Activated CD8-positive, alpha-beta memory T cell treated with anti-CD3 and anti-CD28 coated beads, Interleukin-2, amount 10 ng/mL, durations not matched to agents 7 days and 5 days (primary cell): ENCODE data around the gene RAB25. TPM values are rescaled to one million over a fixed set of nuclear protein-coding genes. Genes with fewer than 3 reads are reported as not detected.

Experiments used
- ATAC-seq: fragments of 150-1000 bp; cut with Tn5 transposase; one replicate; pipeline ENCODE4 v1.10.0; 2021; ENCODE audit warnings: moderate library complexity
- CTCF ChIA-PET: fragments of 350-600 bp; sonication (Branson Sonifier 250); formaldehyde crosslinking; loops from one replicate; lab custom pipeline; 2021; ENCODE audit warnings: antibody characterized with exemption; lab: Charles Lee
- DNase-seq: peaks from one replicate; pipeline ENCODE4 v3.0.0-alpha.2; 2020
- H3K27ac Mint-ChIP-seq: one replicate; pipeline ENCODE4 v1.8.0; 2021; ENCODE audit warnings: mild to moderate bottlenecking, mixed read lengths
- H3K27me3 Mint-ChIP-seq: one replicate; pipeline ENCODE4 v1.8.0; 2021; ENCODE audit warnings: mixed read lengths
- H3K36me3 Mint-ChIP-seq: one replicate; pipeline ENCODE4 v1.8.0; 2021; ENCODE audit warnings: mild to moderate bottlenecking, mixed read lengths
- H3K4me1 Mint-ChIP-seq: one replicate; pipeline ENCODE4 v1.8.0; 2021; ENCODE audit warnings: mixed read lengths
- H3K4me3 Mint-ChIP-seq: one replicate; pipeline ENCODE4 v1.8.0; 2021; ENCODE audit warnings: mild to moderate bottlenecking, moderate library complexity, mixed read lengths
- H3K9me3 Mint-ChIP-seq: one replicate; pipeline ENCODE4 v1.8.0; 2022; ENCODE audit warnings: low read depth, mixed read lengths
- total RNA-seq, 2 experiments: library from RNA; stranded (reverse); gene quantifications; one replicate each; pipeline ENCODE4 v1.2.3, GENCODE V29; 2021

Gene RAB25
- total RNA-seq, 2 experiments from 2014 or later, result not detected

DNA sequence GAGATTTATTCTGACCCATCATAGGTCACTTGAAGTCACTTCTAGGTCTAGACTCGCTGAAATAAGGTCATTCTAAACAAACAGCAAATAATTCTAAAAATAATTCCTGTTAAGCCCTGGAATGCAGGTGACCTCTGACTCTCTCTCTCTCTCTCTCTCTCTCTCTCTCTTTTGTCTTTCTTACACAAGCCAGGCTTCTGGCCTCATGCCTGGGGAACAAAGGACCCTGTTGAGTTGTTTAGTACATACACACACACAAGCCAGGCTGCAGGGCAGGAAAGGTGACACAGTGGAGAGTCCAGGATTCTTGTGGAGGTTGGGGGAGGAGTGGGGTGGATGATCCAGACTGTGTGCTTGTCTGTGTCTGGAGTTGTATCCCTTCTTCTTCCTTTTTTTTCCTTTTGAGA, 25.3 kb downstream of the RAB25 start:
- Mint-ChIP-seq H3K4me1 (peaks cover 8% of the 10 kb centered on the region), H3K4me3 (no peak overlapping the region), H3K9me3 (no peaks in the 10 kb centered on the region), H3K27ac (no peak overlapping the region), H3K27me3 (peaks cover 43% of the 10 kb centered on the region), H3K36me3 (no peaks in the 10 kb centered on the region)
- DNase-seq (no peak), ATAC-seq (no peak)
- CTCF ChIA-PET, result interaction anchor here (0.9 to 27.0 kb wide), 2 partner anchors 10 to 37 kb away, joined by 3 to 979 read pairs; partner anchors contain the start of gene LMNA

DNA sequence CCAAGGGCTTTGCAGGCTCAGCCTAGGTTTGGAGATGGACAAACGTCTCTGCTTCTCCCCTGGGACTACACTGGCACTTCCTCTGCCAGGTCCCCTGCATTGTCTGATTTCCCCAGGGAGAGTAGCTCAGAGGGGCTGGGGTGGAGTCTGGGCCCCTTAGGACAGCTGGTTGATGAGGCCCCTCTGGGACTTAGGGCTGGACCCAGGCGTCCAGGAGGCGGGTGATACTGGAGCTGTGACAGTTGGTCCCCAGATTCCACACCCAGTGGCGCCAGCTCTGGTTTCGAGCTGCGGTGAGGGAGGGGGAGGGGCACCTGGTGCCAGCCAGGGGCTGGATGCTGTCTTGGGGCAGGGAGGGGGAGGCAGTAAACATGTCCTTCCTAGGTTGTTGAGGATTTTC, 28.7 kb downstream of the RAB25 start:
- CTCF ChIA-PET, result interaction anchor here (1.1 to 27.0 kb wide), 7 partner anchors 10 to 183 kb away, joined by 4 to 979 read pairs (median 5); partner anchors contain the start of gene LMNA
- H3K27ac Mint-ChIP-seq, result no peak overlapping the region

DNA sequence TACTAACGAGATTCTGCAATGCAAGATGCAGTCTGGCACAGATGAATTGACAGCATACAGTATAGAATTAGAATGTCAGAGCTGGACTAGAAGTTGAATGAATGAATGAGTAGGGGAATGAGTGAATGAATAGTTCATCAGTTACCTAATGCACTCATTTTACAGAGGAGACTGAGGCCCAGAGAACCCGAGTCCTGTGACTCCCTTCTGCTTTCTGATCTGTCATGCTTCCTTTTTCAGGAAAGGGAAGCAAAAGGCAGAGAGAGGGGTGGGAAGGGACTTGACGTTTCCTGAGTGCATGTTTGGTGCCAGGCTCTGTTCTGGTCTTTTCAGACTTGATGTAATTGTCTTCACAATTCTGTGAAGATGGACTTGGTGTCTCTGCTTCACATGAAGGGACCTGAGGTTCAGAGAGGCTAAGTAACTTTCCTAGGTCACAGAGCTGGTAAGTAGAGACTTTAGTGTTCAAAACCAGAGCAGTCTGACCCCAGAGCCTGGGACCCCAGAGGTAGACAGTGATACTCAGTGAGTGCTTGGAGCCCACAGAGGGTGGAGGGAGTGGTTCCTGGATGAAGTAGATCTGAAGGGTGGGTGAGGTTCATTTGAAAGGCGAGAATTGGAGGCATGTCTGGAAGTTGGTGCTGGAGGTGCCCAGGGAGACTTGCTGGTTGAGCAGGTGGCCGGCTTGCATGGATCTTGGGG, 29.3 kb downstream of the RAB25 start:
- no peak overlapping the region for H3K4me3 Mint-ChIP-seq
- no peak for DNase-seq
- CTCF ChIA-PET, result interaction anchor here (0.8 to 27.0 kb wide), 11 partner anchors 9 to 182 kb away, joined by 3 to 979 read pairs (median 4); partner anchors contain the start of gene LMNA
- peaks cover 1% of the 10 kb centered on the region for H3K36me3 Mint-ChIP-seq
- H3K27me3 Mint-ChIP-seq, result peaks cover 34% of the 10 kb centered on the region
- no peaks in the 10 kb centered on the region for H3K9me3 Mint-ChIP-seq
- peaks cover 9% of the 10 kb centered on the region for H3K4me1 Mint-ChIP-seq
- ATAC-seq, result no peak
- no peak overlapping the region for H3K27ac Mint-ChIP-seq

More for the DNA sequence above, 28.7 kb downstream of the RAB25 start:
- Mint-ChIP-seq H3K27me3 (peaks cover 40% of the 10 kb centered on the region), H3K4me1 (peaks cover 6% of the 10 kb centered on the region), H3K36me3 (peaks cover 1% of the 10 kb centered on the region), H3K4me3 (no peak overlapping the region), H3K9me3 (no peaks in the 10 kb centered on the region)
- ATAC-seq (no peak), DNase-seq (no peak)

DNA sequence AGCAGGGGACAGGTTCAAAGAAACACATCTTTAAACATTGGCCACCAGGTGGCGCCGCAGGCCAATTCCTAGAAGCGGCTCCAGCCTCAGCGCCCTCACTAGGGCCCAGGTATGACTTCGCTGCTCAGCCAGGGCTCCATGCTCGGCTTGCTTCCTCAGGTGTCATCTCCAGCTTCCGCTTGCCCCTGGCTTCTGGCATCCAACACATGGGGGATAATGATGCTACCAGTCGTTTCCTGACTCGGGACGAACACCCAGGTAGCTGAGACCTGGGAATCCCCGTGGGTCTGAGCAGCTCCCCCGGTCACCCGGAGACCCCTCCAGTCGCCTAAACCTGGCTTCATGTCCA, 29.9 kb downstream of the RAB25 start:
- CTCF ChIA-PET, result interaction anchor here (0.7 to 27.0 kb wide), 18 partner anchors 8 to 282 kb away, joined by 3 to 979 read pairs (median 4); partner anchors contain the start of genes LMNA and PMF1
- peak; percentile 91 for DNase-seq
- no peak overlapping the region for H3K27ac Mint-ChIP-seq
- peak; percentile 99 for ATAC-seq
- peaks cover 1% of the 10 kb centered on the region for H3K36me3 Mint-ChIP-seq
- peaks cover 34% of the 10 kb centered on the region for H3K27me3 Mint-ChIP-seq
- no peaks in the 10 kb centered on the region for H3K9me3 Mint-ChIP-seq
- H3K4me1 Mint-ChIP-seq, result peaks cover 12% of the 10 kb centered on the region
- no peak overlapping the region for H3K4me3 Mint-ChIP-seq

DNA sequence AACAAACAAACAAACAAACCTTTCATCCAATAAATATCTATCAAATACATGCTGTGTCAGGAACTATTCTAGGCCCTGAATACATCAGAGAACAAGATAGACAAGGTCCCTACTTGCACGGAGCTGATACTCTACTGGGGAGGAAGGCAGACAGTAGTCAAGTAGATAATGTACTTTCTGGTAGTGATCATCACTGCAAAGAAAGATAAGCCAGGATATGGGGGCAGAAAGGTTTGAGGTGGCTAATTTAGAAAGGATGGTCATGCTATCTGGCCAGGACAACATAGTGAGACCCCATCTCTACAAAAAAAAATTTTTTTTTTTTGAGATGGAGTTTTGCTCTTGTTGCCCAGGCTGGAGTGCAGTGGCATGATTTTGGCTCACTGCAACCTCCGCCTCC, 30.6 kb downstream of the RAB25 start:
- Mint-ChIP-seq H3K27me3 (peaks cover 35% of the 10 kb centered on the region), H3K4me3 (no peak overlapping the region)
- no peak for ATAC-seq

DNA sequence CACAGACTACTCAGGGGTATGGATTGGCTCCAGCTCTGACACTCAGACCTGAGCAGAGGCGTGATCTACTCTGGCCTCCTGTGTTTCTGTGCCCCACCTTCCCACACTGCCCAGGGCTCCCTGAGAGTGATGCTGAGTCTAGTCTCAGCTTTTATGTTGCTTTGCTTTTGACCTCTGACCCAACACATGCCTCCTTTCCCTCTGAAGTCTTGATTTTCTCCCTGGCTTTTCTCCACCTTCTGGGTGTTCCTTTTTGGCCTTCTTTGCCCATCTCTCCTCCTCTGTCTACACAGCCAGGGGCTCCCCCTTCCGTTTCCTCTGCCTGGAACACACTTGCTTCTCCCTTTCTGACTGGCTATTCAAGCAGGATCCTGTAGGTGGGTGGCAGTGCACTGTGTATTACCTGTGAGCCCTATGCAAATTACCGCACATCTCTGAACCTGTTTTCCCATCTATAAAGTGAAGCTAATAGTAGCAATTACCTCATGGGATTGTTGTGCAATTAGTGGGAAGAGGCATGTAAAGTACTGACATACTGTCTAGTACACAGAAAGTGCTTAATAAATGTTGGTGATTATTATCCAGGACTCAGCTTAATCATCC, 35.0 kb downstream of the RAB25 start:
- no peak overlapping the region for H3K4me3 Mint-ChIP-seq
- CTCF ChIA-PET, result interaction anchor here (1.1 to 27.0 kb wide), 11 partner anchors 10 to 158 kb away, joined by 3 to 979 read pairs (median 7); partner anchors contain the start of genes LMNA, PMF1 and SEMA4A
- peak overlapping the region; percentile 44 for H3K27ac Mint-ChIP-seq
- peaks cover 27% of the 10 kb centered on the region for H3K27me3 Mint-ChIP-seq
- DNase-seq (no peak), ATAC-seq (no peak)
- peaks cover 40% of the 10 kb centered on the region for H3K4me1 Mint-ChIP-seq
- no peaks in the 10 kb centered on the region for H3K9me3 Mint-ChIP-seq
- H3K36me3 Mint-ChIP-seq, result peaks cover 1% of the 10 kb centered on the region

More for the DNA sequence above, 30.6 kb downstream of the RAB25 start:
- Mint-ChIP-seq H3K36me3 (peaks cover 1% of the 10 kb centered on the region), H3K27ac (no peak overlapping the region), H3K9me3 (no peaks in the 10 kb centered on the region), H3K4me1 (peaks cover 18% of the 10 kb centered on the region)
- no peak for DNase-seq
- CTCF ChIA-PET, result interaction anchor here (0.7 to 27.0 kb wide), 13 partner anchors 12 to 228 kb away, joined by 3 to 979 read pairs (median 4); partner anchors contain the start of genes LMNA and PMF1

DNA sequence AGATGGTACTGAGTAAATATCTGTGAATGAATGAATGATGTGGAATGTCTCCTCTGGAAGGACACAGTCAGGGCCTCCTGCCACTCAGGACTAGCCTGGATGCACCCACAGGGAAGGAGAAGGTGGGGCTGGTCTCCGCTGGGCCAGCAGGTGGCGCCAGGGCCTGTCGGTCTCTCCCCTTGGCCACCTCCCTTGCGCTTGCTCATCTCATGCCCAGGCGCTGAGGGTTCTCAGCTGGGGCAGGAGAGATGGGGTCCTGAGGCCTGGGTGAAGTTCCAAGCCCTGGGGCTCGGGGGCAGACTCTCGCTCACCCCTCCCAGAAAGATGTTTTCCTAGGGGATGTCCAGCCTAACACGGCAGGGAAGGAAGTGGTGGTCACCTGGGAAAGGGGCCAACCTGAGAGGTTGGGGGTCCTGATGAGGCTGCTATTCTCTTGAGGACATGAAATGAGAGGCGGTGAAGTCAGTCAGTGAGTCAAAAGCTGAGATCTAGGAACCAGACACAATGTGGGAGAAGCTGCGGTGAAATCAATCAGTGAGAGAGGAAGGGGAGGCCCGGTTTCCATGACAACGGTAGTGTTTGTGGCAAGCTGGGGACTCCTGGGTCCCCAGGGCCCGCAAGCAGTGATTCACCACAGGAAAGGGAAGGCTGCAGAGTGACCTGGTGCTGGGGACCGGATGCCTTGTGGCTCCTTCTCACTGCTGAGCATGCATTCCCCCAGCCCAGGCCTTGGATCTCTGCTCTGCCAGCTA, 35.9 kb downstream of the RAB25 start:
- ATAC-seq, result peak; percentile 87
- no peaks in the 10 kb centered on the region for H3K9me3 Mint-ChIP-seq
- peaks cover 42% of the 10 kb centered on the region for H3K4me1 Mint-ChIP-seq
- peaks cover 23% of the 10 kb centered on the region for H3K27me3 Mint-ChIP-seq
- peak overlapping the region; percentile 76 for H3K27ac Mint-ChIP-seq
- no peak overlapping the region for H3K4me3 Mint-ChIP-seq
- DNase-seq, result peak; percentile 92
- H3K36me3 Mint-ChIP-seq, result peaks cover 1% of the 10 kb centered on the region
- CTCF ChIA-PET, result interaction anchor here (0.7 to 27.0 kb wide), 15 partner anchors 10 to 159 kb away, joined by 3 to 979 read pairs (median 4); partner anchors contain the start of genes LMNA, PMF1 and SEMA4A

DNA sequence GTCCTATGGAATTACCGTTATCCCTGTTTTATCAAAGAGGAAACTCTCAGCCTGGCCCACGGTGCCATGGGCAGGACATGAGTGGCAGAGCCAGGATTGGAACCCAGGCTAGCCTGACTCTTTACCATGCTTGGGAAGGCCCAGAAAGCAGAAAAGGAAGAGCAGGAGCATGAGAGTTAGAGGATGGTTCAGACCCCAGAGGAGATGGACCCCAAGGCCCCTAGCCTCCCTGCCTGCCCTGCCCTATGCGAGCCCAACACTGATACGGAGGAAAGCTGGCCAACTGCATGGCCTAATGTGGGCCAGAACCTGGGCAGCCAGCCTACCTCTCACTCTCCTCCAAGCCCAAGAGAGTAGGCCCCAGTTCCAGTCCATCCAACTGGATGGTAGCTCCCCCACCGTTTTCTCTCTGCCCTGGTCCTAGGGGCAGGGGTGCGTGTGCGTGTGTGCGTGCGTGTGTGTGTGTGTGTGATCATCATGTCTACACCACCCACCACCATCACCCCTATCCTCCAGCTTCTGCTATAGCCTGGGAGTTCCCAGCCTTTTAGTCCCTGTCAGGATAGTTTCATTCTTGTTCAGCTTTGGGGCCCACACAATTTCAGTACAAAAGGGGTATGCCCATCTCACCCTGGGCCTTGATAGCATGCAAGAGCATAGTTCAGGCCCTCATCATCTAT, 36.7 kb downstream of the RAB25 start:
- peaks cover 21% of the 10 kb centered on the region for H3K27me3 Mint-ChIP-seq
- DNase-seq (peak; percentile 48), ATAC-seq (no peak)
- H3K36me3 Mint-ChIP-seq, result peaks cover 1% of the 10 kb centered on the region
- H3K9me3 Mint-ChIP-seq, result no peaks in the 10 kb centered on the region
- CTCF ChIA-PET, result interaction anchor here (0.9 to 27.0 kb wide), 12 partner anchors 9 to 221 kb away, joined by 3 to 979 read pairs (median 6); partner anchors contain the start of gene LMNA
- no peak overlapping the region for H3K4me3 Mint-ChIP-seq
- peak overlapping the region; percentile 76 for H3K27ac Mint-ChIP-seq
- peaks cover 42% of the 10 kb centered on the region for H3K4me1 Mint-ChIP-seq

DNA sequence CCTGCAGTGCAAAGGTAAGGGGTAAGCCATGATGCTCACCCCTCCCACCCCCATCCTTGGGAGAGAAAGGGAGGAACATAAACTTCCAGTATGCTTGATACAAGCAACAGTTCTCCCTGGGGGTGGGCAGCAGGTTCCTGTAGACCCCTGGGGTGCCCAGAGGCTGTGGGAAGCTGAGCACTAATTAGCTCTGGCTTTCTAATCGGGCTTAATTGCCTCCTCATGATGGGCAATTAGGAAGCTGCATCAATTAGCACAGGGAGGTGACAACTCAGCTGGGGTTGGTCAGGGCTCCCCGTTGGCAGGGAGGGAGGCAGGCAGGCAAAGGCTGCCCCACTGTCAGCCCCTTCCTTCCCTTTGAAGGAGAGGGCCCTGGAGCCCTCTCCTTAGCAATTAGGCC, 37.8 kb downstream of the RAB25 start:
- DNase-seq (no peak), ATAC-seq (no peak)
- H3K9me3 Mint-ChIP-seq, result no peaks in the 10 kb centered on the region
- H3K36me3 Mint-ChIP-seq, result no peaks in the 10 kb centered on the region
- CTCF ChIA-PET, result interaction anchor here (1.3 to 27.0 kb wide), 5 partner anchors 8 to 220 kb away, joined by 3 to 979 read pairs (median 8); partner anchors contain the start of gene LMNA
- H3K4me3 Mint-ChIP-seq, result no peak overlapping the region
- peaks cover 17% of the 10 kb centered on the region for H3K27me3 Mint-ChIP-seq
- no peak overlapping the region for H3K27ac Mint-ChIP-seq
- peaks cover 43% of the 10 kb centered on the region for H3K4me1 Mint-ChIP-seq

DNA sequence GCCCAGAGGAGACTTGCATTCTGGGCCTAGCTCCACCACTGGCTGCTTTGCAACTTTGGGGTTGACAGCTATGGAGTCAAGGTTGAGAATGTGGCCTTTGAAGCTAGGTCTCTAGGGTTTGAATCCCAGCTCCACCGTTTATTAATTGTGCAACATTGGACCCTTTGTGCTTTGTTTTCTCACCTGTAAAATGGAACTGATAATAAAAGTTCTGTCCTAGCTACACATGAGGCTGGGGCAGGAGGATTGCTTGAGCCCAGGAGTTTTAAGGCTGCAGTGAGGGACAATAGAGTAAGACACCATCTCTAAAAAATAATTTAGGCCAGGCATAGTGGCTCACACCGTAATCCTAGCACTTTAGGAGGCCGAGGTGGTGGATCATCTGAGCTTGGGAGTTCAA, 38.3 kb downstream of the RAB25 start:
- DNase-seq, result no peak
- H3K36me3 Mint-ChIP-seq, result no peaks in the 10 kb centered on the region
- H3K27ac Mint-ChIP-seq, result no peak overlapping the region
- H3K4me3 Mint-ChIP-seq, result no peak overlapping the region
- H3K4me1 Mint-ChIP-seq, result peaks cover 47% of the 10 kb centered on the region
- H3K27me3 Mint-ChIP-seq, result peaks cover 12% of the 10 kb centered on the region
- CTCF ChIA-PET, result interaction anchor here (1.3 to 27.0 kb wide), 6 partner anchors 8 to 286 kb away, joined by 3 to 979 read pairs (median 6); partner anchors contain the start of gene LMNA
- ATAC-seq, result no peak
- H3K9me3 Mint-ChIP-seq, result no peaks in the 10 kb centered on the region

DNA sequence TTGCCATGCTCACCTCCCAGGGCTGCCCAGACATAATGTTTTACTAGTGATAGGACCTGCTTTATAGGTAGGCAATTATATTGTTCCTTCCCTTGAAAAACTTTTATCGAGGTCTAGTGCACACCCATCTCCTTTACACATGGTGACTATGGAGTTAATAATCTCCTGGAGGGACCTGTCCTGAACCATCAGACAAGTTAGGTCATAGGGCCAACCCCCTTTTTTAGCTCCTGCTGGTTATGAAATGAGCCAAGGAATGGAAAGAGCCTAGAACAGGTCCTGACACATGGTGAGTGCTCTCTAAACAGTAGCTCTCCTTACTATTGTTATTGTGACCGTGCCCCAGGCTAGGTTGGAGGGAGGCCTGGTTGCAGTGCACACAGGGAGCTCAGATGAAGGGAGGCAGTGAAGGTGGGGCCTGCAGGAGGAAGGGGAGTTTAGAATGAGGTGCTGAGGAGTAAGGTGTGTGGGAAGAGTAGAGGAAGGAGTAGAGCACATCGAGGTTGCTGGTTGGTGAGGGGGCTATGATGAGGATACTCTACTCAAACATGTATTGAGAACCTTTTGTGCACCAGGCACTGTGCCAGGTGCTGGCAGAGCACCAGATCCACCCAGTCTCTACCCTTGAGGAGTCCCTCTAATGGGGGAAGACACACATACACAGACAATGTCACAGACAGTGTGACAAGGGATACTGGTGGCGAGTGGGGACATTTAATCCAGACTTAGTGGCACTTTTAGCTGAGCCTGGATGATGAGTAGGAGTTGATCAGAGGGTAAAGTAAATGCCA, 39.4 kb downstream of the RAB25 start:
- H3K4me3 Mint-ChIP-seq, result no peak overlapping the region
- no peak for ATAC-seq

More for the DNA sequence above, 39.4 kb downstream of the RAB25 start:
- no peaks in the 10 kb centered on the region for H3K36me3 Mint-ChIP-seq
- CTCF ChIA-PET, result interaction anchor here (1.3 to 27.0 kb wide), 4 partner anchors 7 to 285 kb away, joined by 3 to 979 read pairs (median 28); partner anchors contain the start of gene LMNA
- no peak for DNase-seq
- peaks cover 12% of the 10 kb centered on the region for H3K27me3 Mint-ChIP-seq
- H3K27ac Mint-ChIP-seq, result no peak overlapping the region
- H3K9me3 Mint-ChIP-seq, result no peaks in the 10 kb centered on the region
- H3K4me1 Mint-ChIP-seq, result peaks cover 52% of the 10 kb centered on the region
